Smooth muscle cell (in vitro differentiated cells): Measurements from ENCODE around the gene MTURN. TPM values are rescaled to one million over a fixed set of nuclear protein-coding genes. Genes with fewer than 3 reads are reported as not detected.

Experiments
- DNase-seq: peaks from one replicate; lab custom pipeline; 2025; ENCODE audit not compliant: unreplicated experiment; lab: John Stamatoyannopoulos, UW
- H2AFZ ChIP-seq: fragments of 200-600 bp; sonication (generic); 2 replicates; pipeline ENCODE4 v1.6.0; 2016; ENCODE audit warnings: antibody characterized with exemption, low read depth, mild to moderate bottlenecking
- H3F3A ChIP-seq: fragments of 200-600 bp; sonication (generic); 2 replicates; pipeline ENCODE4 v1.6.0; 2017; ENCODE audit warnings: antibody characterized with exemption, low read depth
- H3K27ac ChIP-seq: fragments of 200-600 bp; sonication (generic); 2 replicates; pipeline ENCODE4 v1.5.1; 2016; ENCODE audit warnings: low read depth, mild to moderate bottlenecking
- H3K27me3 ChIP-seq: fragments of 200-600 bp; sonication (generic); 2 replicates; pipeline ENCODE4 v1.6.1; 2016; ENCODE audit warnings: low read depth, mild to moderate bottlenecking
- H3K36me3 ChIP-seq: fragments of 200-600 bp; sonication (generic); 2 replicates; pipeline ENCODE4 v1.5.1; 2016; ENCODE audit warnings: low read depth
- H3K4me1 ChIP-seq: fragments of 200-600 bp; sonication (generic); 2 replicates; pipeline ENCODE4 v1.5.1; 2016; ENCODE audit warnings: low read depth
- H3K4me2 ChIP-seq: fragments of 200-600 bp; sonication (generic); 2 replicates; pipeline ENCODE4 v1.6.0; 2016; ENCODE audit warnings: mild to moderate bottlenecking
- H3K4me3 ChIP-seq: fragments of 200-600 bp; sonication (generic); 2 replicates; pipeline ENCODE4 v1.5.1; 2016; ENCODE audit warnings: mild to moderate bottlenecking
- H3K79me2 ChIP-seq: fragments of 200-600 bp; sonication (generic); 2 replicates; pipeline ENCODE4 v1.6.0; 2016; ENCODE audit warnings: low read depth, mild to moderate bottlenecking
- H3K9ac ChIP-seq: fragments of 200-600 bp; sonication (generic); 2 replicates; pipeline ENCODE4 v1.6.0; 2016; ENCODE audit warnings: low read depth
- H3K9me3 ChIP-seq: fragments of 200-600 bp; sonication (generic); replicated peaks from 2 replicates; pipeline ENCODE4 v1.5.1; 2016; ENCODE audit warnings: low read depth
- H4K20me1 ChIP-seq: fragments of 200-600 bp; sonication (generic); 2 replicates; pipeline ENCODE4 v1.6.0; 2016; ENCODE audit warnings: low read depth
- WGBS: methylation state at CpG from one replicate; pipeline ENCODE4 v1.1.7; 2016; ENCODE audit warnings: low lambda C conversion rate; 5-methylcytosine and 5-hydroxymethylcytosine counted together
- polyA plus RNA-seq: library from polyadenylated mRNA; unstranded; fragments of >200 nt; fragmentation: Nextera tagmentation; extraction: Ambion mirVana; gene quantifications from 2 replicates; pipeline ENCODE4 v1.2.1, GENCODE V29; 2016
- total RNA-seq: library from RNA; depleted of rRNA; stranded (reverse); fragments of >200 nt; gene quantifications from 2 replicates; pipeline ENCODE4 v1.2.3, GENCODE V29; 2014
- TF ChIP-seq, protein P1 (sequence below): fragments of 200-600 bp; sonication (generic); IDR thresholded peaks from 2 replicates; pipeline ENCODE4 v1.5.1; 2017; ENCODE audit warnings: borderline replicate concordance, mild to moderate bottlenecking, antibody characterized with exemption; ENCODE audit not compliant: insufficient read depth, poor library complexity, severe bottlenecking

The MTURN gene
- total and polyA plus RNA-seq, 2 experiments from 2014 or later = 3.1 to 3.9 TPM

DNA sequence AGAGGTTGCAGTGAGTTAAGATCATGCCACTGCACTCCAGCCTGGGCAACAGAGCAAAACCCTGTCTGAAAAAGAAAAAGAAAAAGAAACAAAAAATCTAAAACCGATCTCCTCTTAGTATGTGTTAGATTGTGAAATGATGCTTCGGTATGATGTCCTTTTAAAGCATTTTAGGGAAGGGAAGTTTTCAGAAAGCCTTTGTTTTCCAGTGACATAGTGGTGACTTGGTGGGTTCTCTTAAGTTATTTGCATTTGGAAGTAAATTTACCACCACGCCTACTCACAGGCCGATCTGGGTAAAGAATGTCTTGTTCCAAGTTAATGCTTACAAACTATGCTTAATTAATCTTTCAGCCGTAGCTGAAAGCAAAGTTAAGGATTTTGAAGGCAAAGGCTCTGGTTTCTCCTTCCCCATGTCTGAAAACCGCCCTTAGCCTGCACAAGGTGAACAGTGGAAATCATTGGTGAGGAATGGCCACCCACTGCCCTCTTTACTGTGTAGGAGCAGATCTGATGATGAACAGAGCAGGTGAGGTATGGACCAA lies 10.7 kb downstream of the MTURN start:
- WGBS = 95% methylated on average over 6 of the region's 6 CpGs
- Histone ChIP-seq H4K20me1 (no peaks in the 10 kb centered on the region), H3K9ac (no peak overlapping the region), H3K36me3 (no peaks in the 10 kb centered on the region), H3K4me1 (no peaks in the 10 kb centered on the region), H3K4me2 (no peak overlapping the region), H3F3A (no peaks in the 10 kb centered on the region), H3K9me3 (no peaks in the 10 kb centered on the region), H2AFZ (no peak overlapping the region), H3K27ac (no peak overlapping the region), H3K27me3 (no peaks in the 10 kb centered on the region), H3K4me3 (no peak overlapping the region), H3K79me2 (no peaks in the 10 kb centered on the region)
- DNase-seq = no peak
- TF ChIP-seq, protein P1, sequence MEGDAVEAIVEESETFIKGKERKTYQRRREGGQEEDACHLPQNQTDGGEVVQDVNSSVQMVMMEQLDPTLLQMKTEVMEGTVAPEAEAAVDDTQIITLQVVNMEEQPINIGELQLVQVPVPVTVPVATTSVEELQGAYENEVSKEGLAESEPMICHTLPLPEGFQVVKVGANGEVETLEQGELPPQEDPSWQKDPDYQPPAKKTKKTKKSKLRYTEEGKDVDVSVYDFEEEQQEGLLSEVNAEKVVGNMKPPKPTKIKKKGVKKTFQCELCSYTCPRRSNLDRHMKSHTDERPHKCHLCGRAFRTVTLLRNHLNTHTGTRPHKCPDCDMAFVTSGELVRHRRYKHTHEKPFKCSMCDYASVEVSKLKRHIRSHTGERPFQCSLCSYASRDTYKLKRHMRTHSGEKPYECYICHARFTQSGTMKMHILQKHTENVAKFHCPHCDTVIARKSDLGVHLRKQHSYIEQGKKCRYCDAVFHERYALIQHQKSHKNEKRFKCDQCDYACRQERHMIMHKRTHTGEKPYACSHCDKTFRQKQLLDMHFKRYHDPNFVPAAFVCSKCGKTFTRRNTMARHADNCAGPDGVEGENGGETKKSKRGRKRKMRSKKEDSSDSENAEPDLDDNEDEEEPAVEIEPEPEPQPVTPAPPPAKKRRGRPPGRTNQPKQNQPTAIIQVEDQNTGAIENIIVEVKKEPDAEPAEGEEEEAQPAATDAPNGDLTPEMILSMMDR = no peak

DNA sequence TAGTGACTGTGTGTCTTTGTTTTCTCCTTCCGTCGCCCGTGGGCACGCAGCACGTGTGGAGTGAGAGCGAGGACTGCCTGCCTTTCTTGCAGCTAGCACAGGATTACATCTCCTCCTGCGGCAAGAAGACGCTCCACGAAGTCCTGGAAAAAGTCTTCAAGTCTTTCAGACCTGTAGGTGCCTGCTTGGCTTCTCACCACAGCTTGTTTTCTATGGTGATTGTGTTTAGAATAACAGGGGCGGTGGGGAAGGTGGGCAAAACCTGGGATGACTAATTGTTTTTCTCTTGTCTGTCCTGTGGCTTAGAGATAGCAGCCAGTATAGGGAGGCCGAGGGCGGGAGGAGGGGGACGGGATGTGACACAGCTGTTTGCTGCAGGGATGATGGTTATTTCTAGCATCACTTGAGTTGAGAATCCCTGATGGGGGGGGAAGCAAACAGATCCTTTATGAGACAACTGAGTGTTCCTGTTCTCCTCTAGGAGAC lies 11.4 kb downstream of the MTURN start:
- Histone ChIP-seq H3F3A (no peaks in the 10 kb centered on the region), H2AFZ (no peak overlapping the region), H3K4me3 (no peak overlapping the region), H3K4me1 (no peaks in the 10 kb centered on the region), H3K79me2 (no peaks in the 10 kb centered on the region), H3K36me3 (no peaks in the 10 kb centered on the region), H3K27ac (no peak overlapping the region), H3K4me2 (no peak overlapping the region), H3K27me3 (no peaks in the 10 kb centered on the region), H3K9ac (no peak overlapping the region), H4K20me1 (no peaks in the 10 kb centered on the region), H3K9me3 (no peaks in the 10 kb centered on the region)
- TF ChIP-seq, protein P1 = no peak
- 80% methylated on average over 13 of the region's 13 CpGs for WGBS
- DNase-seq = no peak

DNA sequence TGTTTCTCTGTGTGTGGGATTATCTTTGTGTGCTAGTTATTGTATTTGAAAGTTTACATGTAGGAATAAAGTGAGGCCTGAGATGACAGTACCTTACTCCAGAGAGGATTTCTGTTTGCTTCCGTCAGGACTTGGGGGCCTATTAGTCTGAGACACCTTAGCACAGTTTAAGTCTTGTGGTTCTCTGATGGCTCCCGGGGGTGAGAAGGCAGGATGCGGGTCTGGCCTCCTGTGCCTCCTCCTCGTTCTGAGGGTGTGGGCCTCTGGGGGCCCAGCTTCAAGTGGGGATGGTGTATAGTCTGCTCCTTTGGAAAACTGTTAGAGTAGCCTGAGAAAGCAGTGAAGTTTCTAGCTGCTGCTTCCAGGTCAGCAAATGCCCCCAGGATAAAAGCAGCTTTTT lies 12.4 kb downstream of the MTURN start:
- H3K4me2 ChIP-seq = no peak overlapping the region
- no peak overlapping the region for H3K27ac ChIP-seq
- H3K4me1 ChIP-seq = no peaks in the 10 kb centered on the region
- H3K27me3 ChIP-seq = no peaks in the 10 kb centered on the region
- no peaks in the 10 kb centered on the region for H4K20me1 ChIP-seq
- H3K9ac ChIP-seq = no peak overlapping the region
- no peaks in the 10 kb centered on the region for H3F3A ChIP-seq
- H2AFZ ChIP-seq = no peak overlapping the region
- TF ChIP-seq, protein P1 = no peak
- H3K79me2 ChIP-seq = no peaks in the 10 kb centered on the region
- no peaks in the 10 kb centered on the region for H3K36me3 ChIP-seq
- DNase-seq = no peak
- H3K4me3 ChIP-seq = no peak overlapping the region
- WGBS = 71% methylated on average over 4 of the region's 4 CpGs
- H3K9me3 ChIP-seq = no peaks in the 10 kb centered on the region

DNA sequence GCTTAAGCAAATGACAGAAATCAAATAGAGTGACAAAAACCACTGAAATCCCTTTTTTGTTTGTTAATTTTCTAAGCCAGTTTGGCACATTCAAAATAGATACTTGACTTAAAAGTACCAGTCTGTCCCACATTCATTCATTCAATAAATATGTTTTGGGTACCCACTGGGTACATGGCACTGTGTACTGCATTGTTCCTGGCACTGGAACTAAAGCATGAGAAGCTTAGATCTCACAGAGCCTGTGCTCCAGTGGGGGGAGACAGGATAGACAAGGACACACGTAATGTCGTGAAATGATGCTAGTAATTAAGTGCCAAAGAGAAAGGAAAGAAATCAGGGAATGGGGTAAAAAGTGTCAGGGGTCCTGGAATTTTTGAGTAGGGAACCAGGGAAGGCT lies 13.0 kb downstream of the MTURN start:
- H3K4me1 ChIP-seq = no peaks in the 10 kb centered on the region
- WGBS = 98% methylated on average over 2 of the region's 2 CpGs
- H4K20me1 ChIP-seq = no peaks in the 10 kb centered on the region
- H2AFZ ChIP-seq = no peak overlapping the region
- no peaks in the 10 kb centered on the region for H3K36me3 ChIP-seq
- no peak overlapping the region for H3K4me2 ChIP-seq
- H3K27ac ChIP-seq = no peak overlapping the region
- H3K4me3 ChIP-seq = no peak overlapping the region
- no peak overlapping the region for H3K9ac ChIP-seq
- no peaks in the 10 kb centered on the region for H3K27me3 ChIP-seq
- DNase-seq = no peak
- H3K9me3 ChIP-seq = no peaks in the 10 kb centered on the region
- H3K79me2 ChIP-seq = no peaks in the 10 kb centered on the region
- no peaks in the 10 kb centered on the region for H3F3A ChIP-seq
- TF ChIP-seq, protein P1 = no peak
